Esophagus squamous epithelium (tissue), 5 donors: ENCODE results near the gene GRK4. TPM values are rescaled to one million over a fixed set of nuclear protein-coding genes. Genes with fewer than 3 reads are reported as not detected.
A peak's percentile ranks its signal among the peaks of the same experiment; 100 is the strongest.

Source experiments
- DNase-seq: peaks from one replicate; lab custom pipeline; 2025; lab: John Stamatoyannopoulos, UW
- H3K27ac ChIP-seq, 4 donors: fragments of 200-600 bp; sonication (generic); one replicate each; pipeline ENCODE4 v1.5.1; 2016 to 2019; ENCODE audit warnings: mild to moderate bottlenecking in 1 of 4
- H3K27me3 ChIP-seq, 4 donors: fragments of 200-600 bp; sonication (generic); 1 replicate in 3 of 4; 2 replicates in 1 of 4; pipeline versions ENCODE4 v1.5.1 to v1.6.0; 2017 to 2021; ENCODE audit warnings: antibody characterized with exemption in 1 of 4
- H3K36me3 ChIP-seq, 3 donors: fragments of 200-600 bp; sonication (generic); one replicate each; pipeline ENCODE4 v1.5.1; 2016 to 2019
- H3K4me1 ChIP-seq, 3 donors: fragments of 200-600 bp; sonication (generic); one replicate each; pipeline ENCODE4 v1.5.1; 2017 to 2019
- H3K4me3 ChIP-seq, 4 donors: fragments of 200-600 bp; sonication (generic); 1 replicate in 3 of 4; 2 replicates in 1 of 4; pipeline ENCODE4 v1.5.1; 2016 to 2019; ENCODE audit warnings: mild to moderate bottlenecking in 2 of 4, moderate library complexity in 1 of 4
- H3K9me3 ChIP-seq, 3 donors: fragments of 200-600 bp; sonication (generic); one replicate each; pipeline ENCODE4 v1.5.1; 2016 to 2019
- CTCF ChIP-seq, 6 experiments: fragments of 450-650 bp in 4 of 6; fragments of 200-600 bp in 2 of 6; sonication (generic) in 2 of 6; IDR thresholded peaks; one replicate each; pipeline ENCODE4 v1.5.1; 2016 to 2019; ENCODE audit warnings: antibody characterized with exemption in 6 of 6, mild to moderate bottlenecking in 4 of 6, moderate library complexity in 4 of 6
- POLR2A ChIP-seq, 4 donors: fragments of 450-650 bp; IDR thresholded peaks; one replicate each; pipeline ENCODE4 v1.6.1; 2017; ENCODE audit warnings: antibody characterized with exemption in 4 of 4, mild to moderate bottlenecking in 4 of 4, moderate library complexity in 3 of 4
- WGBS, 2 donors: methylation state at CpG; one replicate each; pipeline ENCODE4 v1.1.5; 2018; 5-methylcytosine and 5-hydroxymethylcytosine counted together
- intact Hi-C: fragments of 100-400 bp; cut with DNase I; formaldehyde crosslinking; loops from one replicate; pipeline ENCODE4 v1.15.0; 2022
- total RNA-seq, 4 donors: library from RNA; depleted of rRNA; stranded (reverse); fragments of >200 nt; gene quantifications; one replicate each; pipeline ENCODE4 v1.1.0, GENCODE V29; 2016
- donor health status: DM: yes; HTN: yes; CAD: no.

The GRK4 gene
- total RNA-seq, 4 donors from 2014 or later, result 2.9 to 5.5 (median 3.7) TPM

GRCh38 chr4:3077796-3078195, 114.4 kb downstream of the GRK4 start:
- intact Hi-C loops, result no loop called here
- no peak for DNase-seq
- Histone ChIP-seq H3K27ac (no peak overlapping the region), H3K36me3 (no peaks in the 10 kb centered on the region), H3K4me1 (peaks cover 5 to 61% (median 16%) of the 10 kb centered on the region in 3 donors), H3K4me3 (no peak overlapping the region), H3K9me3 (no peaks in the 10 kb centered on the region), H3K27me3 (no peaks in the 10 kb centered on the region)
- 63 to 66% methylated on average over 2 of the region's 2 CpGs for WGBS, 2 donors
- TF ChIP-seq POLR2A (IDR thresholded peaks at IDR 0.05), result no peak
- TF ChIP-seq CTCF (IDR thresholded peaks at IDR 0.05), result no peak

- DNase-seq, result no peak
- intact Hi-C loops, result no loop called here
- H3K36me3 ChIP-seq, result no peaks in the 10 kb centered on the region
- H3K4me1 ChIP-seq, result peaks cover 0 to 61% (median 11%) of the 10 kb centered on the region in 3 donors
- H3K9me3 ChIP-seq, result no peaks in the 10 kb centered on the region
- H3K27ac ChIP-seq, result no peak overlapping the region
- no peaks in the 10 kb centered on the region for H3K27me3 ChIP-seq
- H3K4me3 ChIP-seq, result no peak overlapping the region
- no peak for TF ChIP-seq CTCF (IDR thresholded peaks at IDR 0.05)
- WGBS, 2 donors, result 78 to 79% methylated on average over 6 of the region's 6 CpGs
Measured at GRCh38 chr4:3079694-3080123, 116.3 kb downstream of the GRK4 start.

- WGBS, 2 donors, result 74 to 77% methylated on average over 6 of the region's 6 CpGs
- peaks cover 0 to 15% (median 0%) of the 10 kb centered on the region in 3 donors for H3K36me3 ChIP-seq
- H3K27ac ChIP-seq, result no peak overlapping the region
- no peak for DNase-seq
- H3K27me3 ChIP-seq, result no peaks in the 10 kb centered on the region
- no peaks in the 10 kb centered on the region for H3K9me3 ChIP-seq
- intact Hi-C loops, result no loop called here
- H3K4me1 ChIP-seq, result peaks cover 0 to 48% (median 5%) of the 10 kb centered on the region in 3 donors
- no peak overlapping the region for H3K4me3 ChIP-seq
- no peak for TF ChIP-seq POLR2A (IDR thresholded peaks at IDR 0.05)
- TF ChIP-seq CTCF (IDR thresholded peaks at IDR 0.05), result no peak
Measured at GRCh38 chr4:3082925-3083515, 119.6 kb downstream of the GRK4 start.

- TF ChIP-seq POLR2A (IDR thresholded peaks at IDR 0.05) (no peak), CTCF (IDR thresholded peaks at IDR 0.05) (no peak)
- Histone ChIP-seq H3K27me3 (no peaks in the 10 kb centered on the region), H3K9me3 (no peaks in the 10 kb centered on the region), H3K4me3 (no peak overlapping the region), H3K4me1 (peaks cover 0 to 41% (median 5%) of the 10 kb centered on the region in 3 donors), H3K36me3 (peaks cover 0 to 22% (median 0%) of the 10 kb centered on the region in 3 donors), H3K27ac (no peak overlapping the region)
- intact Hi-C loops, result no loop called here
- 26 to 65% methylated on average over 1 of the region's 1 CpG for WGBS, 2 donors
- no peak for DNase-seq
Measured at GRCh38 chr4:3083732-3084131, 120.4 kb downstream of the GRK4 start.

- TF ChIP-seq CTCF (IDR thresholded peaks at IDR 0.05) (no peak), POLR2A (IDR thresholded peaks at IDR 0.05) (no peak)
- H3K9me3 ChIP-seq, result no peaks in the 10 kb centered on the region
- peak overlapping the region in 3 of 4 donors; percentile 18 to 78 (median 76) for H3K27ac ChIP-seq
- intact Hi-C loops, result no loop called here
- peaks cover 0 to 40% (median 5%) of the 10 kb centered on the region in 3 donors for H3K4me1 ChIP-seq
- H3K27me3 ChIP-seq, result no peaks in the 10 kb centered on the region
- 86 to 92% methylated on average over 10 of the region's 10 CpGs for WGBS, 2 donors
- H3K36me3 ChIP-seq, result peaks cover 0 to 37% (median 0%) of the 10 kb centered on the region in 3 donors
- H3K4me3 ChIP-seq, result no peak overlapping the region
- DNase-seq, result no peak
Measured at GRCh38 chr4:3085948-3086670, 122.7 kb downstream of the GRK4 start.
